NCI-H187 treated with DMSO at 0.1 percent for 48 hours (cell line): ENCODE measurements around the gene PKM.

Experiments
- DNase-seq: peaks from one replicate; lab custom pipeline; 2025; lab: John Stamatoyannopoulos, UW

Gene PKM

DNA sequence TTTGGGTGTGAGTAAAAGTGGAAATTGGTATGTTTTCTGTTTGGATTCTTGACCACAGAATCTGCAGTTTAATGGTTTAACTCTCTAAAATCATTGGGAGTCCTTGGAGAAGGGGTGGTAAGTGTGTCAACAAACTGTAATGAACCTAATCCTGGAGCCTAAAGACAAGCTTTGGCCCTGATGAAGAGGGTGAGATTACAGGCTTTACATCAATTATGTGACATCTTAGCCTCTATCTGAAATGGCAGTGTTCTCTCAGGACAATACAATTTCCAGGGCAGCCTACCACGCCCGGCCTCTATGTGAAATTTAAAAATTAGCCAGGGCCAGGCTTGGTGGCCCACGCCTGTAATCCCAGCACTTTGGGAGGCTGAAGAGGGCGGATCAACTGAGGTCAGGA is 4.3 kb upstream of the PKM start:
- no peak for DNase-seq

- no peak for DNase-seq
Observed at GRCh38 chr15:72233769-72234168, 2.8 kb upstream of the PKM start.

GRCh38 chr15:72231833-72232478 is 966 bp upstream of the PKM start:
- DNase-seq: no peak

DNA sequence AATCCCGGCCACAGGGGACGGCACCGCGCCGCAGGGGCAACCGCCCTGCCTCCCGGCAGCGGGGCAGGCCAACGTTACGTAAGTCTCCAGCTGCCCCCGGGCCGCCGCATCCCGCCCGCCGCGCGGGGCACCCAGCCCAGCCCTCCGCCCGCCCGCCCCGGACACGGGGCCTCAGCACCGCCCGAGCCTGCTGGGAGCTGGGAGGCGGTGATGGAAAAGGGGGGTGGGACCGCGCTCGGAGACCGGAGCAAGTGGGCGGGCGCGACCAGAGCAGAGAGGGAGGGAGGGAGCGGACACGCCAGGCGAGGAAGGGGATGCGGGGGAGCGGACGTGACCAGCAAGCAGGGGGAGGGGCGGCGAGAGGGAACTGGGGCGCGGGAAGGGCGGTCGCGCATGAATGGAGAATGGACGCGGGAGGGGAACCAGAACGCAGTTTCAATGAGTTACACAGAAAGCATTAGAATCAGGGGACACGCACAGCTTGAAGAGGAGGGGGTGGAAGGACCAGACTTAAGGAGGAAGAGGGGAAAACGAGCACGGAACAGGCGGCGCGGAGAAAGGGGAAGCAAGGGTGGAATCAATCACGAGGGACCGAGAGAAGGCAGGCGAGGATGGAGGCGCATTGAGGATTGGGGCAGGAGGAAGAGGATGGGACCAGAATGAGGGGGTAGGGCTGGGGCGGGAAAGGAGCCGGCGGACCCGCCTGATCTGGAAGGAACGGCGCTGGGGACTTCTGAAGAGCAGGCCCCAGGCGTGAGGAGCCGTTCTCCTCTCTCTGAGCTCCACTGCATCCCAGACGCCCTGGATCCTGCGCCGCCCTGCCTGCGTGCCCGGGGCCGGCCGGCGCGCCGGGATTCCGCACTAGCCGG is 559 bp downstream of the PKM start:
- DNase-seq: no peak

DNA sequence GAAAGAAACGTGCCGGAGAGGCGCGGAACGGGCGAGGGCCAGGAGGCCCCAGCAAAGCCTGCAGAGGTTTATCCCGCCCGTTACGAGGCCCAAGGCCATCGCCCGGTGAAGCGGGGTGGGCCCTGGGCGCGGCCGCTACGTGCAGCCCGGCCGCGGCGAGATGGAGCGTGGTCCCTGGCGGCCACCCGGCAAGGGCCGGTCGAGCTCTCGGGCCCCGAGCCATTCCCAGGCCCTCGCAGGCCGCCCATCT is 1.1 kb downstream of the PKM start:
- DNase-seq: no peak

DNA sequence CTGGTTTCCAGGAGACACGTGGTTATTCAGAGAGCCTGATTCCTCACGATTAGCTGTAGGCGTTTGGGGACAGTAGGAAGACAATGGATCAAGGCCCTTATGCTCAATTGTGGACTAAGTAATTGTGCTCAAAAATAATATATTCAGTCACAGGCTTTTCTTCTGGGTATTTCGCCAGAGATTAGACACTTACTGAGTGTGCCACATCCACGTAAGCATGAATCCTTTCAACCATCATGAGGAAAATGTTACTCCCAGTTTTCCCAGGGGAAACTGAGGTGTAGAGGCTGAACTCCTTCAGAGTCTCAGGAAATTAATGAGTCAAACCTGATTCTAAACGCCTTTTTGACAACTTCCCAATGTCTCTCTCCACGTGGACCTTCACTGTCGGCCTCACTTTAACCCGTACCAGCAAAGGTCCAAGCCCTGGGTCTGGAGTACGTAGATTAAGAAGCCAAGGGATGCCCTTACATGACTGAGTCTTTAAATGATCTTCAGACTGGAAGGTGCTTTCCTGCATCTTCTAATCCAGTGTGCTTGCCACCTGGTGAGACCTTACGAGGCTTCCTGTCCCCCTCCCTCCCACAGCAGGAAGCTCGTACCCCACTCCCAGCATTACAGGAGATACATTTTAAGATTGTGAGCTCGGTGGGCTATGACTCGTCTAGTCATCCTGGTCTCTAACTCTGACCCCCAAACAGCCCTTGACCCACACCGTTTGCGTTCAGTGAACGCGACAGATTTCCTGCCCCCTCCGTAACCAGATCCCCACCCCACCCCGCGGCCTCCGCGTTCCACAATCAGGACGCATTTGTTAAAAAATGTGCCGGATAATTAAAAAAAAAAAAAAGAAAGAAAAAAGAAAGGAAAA is 1.7 kb downstream of the PKM start:
- DNase-seq: no peak

GRCh38 chr15:72227720-72228119 is 3.3 kb downstream of the PKM start:
- no peak for DNase-seq

- no peak for DNase-seq
Observed at GRCh38 chr15:72227192-72227586, 3.8 kb downstream of the PKM start.

GRCh38 chr15:72223278-72223677 is 7.7 kb downstream of the PKM start:
- no peak for DNase-seq

- no peak for DNase-seq
Observed at GRCh38 chr15:72222393-72222792, 8.6 kb downstream of the PKM start.

- no peak for DNase-seq
Observed at GRCh38 chr15:72220687-72221086, 10.3 kb downstream of the PKM start.

DNA sequence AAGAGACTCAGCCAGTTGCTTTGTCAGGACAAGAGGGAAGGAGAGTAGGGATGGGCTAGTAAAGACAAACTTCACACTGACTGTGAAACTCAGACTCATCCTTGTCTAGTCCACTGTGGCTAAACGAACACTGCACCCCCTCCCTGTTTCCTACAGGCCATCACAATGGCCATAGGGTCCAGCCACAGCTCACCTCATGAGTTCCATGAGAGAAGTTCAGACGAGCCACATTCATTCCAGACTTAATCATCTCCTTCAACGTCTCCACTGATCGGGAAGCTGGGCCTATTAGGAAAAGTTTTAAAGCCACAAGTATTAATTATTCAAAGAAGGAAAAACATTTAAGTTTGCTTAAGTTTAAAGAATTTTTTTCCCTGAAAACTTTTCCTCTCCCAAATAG is 13.8 kb downstream of the PKM start:
- DNase-seq: no peak

GRCh38 chr15:72216079-72216478 is 14.9 kb downstream of the PKM start:
- DNase-seq: no peak

DNA sequence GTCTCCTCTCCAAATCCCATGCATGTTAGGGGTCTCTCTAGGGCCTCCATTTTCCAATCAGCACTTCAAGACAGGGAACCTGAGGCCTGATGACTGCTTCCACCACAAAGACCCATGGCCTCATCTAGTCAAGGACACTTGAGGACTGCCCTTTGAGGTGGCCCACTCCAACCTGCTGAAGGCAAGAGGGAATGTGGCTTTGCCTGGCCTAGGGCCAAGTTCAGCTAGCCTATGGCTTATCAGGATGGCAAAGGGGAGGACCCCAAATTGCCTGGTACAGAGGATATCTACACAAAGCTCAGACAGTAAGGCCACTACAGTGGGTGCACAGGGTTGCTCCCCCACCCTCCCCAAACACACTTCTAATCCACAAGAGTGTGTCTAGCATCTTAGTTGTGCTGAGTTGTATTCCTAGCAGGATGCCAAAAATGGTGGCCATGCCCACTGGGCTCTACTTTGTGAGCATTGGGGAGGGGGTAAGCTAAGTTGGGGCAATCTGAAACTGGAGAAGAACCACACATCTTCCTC is 23.4 kb downstream of the PKM start:
- DNase-seq: no peak

DNA sequence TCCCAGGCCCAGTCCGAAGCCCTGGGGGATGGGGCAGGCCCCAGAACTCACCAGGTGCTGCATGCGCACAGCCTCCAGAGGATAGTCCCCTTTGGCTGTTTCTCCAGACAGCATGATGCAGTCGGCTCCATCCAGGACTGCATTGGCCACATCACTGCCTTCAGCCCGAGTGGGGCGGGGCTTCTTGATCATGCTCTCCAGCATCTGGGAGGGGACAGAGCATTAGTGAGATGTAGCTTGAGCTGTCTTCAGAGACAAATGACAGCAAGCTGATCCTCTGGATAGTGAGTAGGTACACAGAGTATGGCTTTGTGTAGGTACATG is 24.4 kb downstream of the PKM start:
- DNase-seq: no peak

DNA sequence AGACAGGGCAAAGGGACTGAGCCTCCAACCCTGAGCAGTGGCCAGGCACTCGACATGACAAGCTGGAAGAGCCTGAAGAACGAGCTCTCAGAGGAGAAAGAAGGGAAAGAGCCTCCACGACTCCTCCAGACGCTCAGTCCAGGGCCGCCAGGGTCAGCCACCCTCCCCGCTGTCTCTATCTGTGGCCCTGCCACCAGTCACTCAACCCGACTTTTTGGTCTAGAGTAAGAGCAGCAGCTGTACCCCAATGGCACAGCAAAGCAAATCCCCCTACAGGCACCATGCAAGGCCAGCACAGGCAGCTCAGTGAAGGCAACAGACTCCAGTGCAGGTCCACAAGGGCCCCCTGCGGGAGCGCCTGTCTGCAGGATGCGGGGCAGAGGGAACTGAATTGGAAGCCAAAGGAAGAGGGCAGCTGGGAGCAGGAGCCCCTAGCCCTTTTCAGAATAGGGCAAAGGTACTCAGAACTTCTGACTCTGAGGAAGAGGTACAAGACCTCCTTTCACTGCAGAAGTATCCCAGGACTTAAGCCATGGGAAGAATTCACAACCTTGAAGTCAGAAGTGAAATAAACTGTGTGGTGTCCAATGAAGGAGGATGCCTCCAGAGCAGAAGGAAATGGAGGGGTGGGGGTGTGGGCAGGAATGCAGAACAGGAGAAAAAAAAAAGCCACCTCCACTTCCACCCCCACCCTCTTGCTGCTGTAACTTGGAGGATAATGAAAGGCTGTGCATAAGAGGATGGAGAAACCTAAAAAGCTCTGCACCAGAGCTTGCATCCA is 24.9 kb downstream of the PKM start:
- DNase-seq: no peak

DNA sequence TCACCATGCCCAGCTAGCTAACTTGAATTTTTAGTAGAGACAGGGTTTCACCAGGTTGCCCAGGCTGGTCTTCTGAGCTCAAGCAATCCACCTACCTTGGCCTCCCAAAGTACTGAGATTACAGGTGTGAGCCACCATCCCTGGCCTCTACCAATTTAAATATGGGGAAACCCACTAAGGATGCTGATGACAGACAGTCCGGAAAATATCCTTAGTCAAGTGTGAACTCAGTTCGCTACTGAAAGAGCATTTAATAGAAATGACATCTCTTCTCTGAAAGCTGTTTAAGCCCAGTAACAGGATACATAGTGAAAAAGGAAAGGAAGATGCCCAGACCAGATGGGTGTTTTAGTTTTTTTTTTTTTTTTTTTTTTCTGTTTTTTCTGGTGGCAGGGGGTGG is 25.7 kb downstream of the PKM start:
- no peak for DNase-seq

- DNase-seq: no peak
Observed at GRCh38 chr15:72203507-72203837, 27.5 kb downstream of the PKM start.

- no peak for DNase-seq
Observed at GRCh38 chr15:72202801-72203506, 28.0 kb downstream of the PKM start.

- DNase-seq: no peak
Observed at GRCh38 chr15:72202302-72202701, 28.7 kb downstream of the PKM start.

DNA sequence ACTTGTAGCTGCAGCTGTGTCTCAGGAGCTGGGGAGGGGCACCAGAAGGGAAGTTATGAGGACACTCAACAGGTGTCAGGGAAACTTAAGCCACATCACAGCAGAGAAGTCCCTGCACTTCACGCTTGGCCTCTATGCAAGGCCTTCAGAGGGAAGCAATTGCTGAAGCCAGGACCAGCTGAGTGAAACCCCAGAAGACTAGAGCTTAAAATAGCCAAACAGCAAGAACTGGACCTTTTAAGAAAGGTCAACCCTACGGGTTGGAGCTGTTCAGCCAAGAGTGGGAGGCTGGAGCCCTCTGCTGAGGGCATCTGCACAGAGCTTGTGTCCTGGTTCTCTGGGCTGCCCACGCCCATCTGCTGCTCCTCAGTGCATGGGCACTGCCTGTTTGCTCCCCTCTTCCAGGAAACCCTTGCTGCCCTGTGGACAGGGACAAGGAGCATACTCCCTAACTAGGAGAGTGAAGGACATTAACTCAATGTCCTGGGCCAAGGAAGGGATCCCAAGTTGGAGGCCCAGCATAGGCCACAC is 29.5 kb downstream of the PKM start:
- DNase-seq: no peak
